ENCODE results near the gene TPI1. TPM values are rescaled to one million over a fixed set of nuclear protein-coding genes. Genes with fewer than 3 reads are reported as not detected.
"Not testable (repeated sequence)": the region's sequence is repeated elsewhere in the genome, so short reads cannot be mapped to it uniquely, and the experiment has no call there.

Gene TPI1
- total RNA-seq, 2 donors from 2014 or later, result 140 to 144 TPM

GRCh38 chr12:6905414-6906040 is 38.2 kb downstream of the TPI1 start:
- no peaks in the 10 kb centered on the region for H3K9me3 ChIP-seq (ENCODE audit: control insufficient read depth, low read length, poor library complexity, severe bottlenecking)
- no peaks in the 10 kb centered on the region for H3K27me3 Mint-ChIP-seq
- ATAC-seq (no peak), DNase-seq (no peak)
- H3K4me3 Mint-ChIP-seq, result no peak overlapping the region
- no peaks in the 10 kb centered on the region for H3K36me3 Mint-ChIP-seq (ENCODE audit: low read depth)
- peaks cover 9% of the 10 kb centered on the region for H3K4me1 Mint-ChIP-seq
- no peak overlapping the region for H3K27ac Mint-ChIP-seq

DNA sequence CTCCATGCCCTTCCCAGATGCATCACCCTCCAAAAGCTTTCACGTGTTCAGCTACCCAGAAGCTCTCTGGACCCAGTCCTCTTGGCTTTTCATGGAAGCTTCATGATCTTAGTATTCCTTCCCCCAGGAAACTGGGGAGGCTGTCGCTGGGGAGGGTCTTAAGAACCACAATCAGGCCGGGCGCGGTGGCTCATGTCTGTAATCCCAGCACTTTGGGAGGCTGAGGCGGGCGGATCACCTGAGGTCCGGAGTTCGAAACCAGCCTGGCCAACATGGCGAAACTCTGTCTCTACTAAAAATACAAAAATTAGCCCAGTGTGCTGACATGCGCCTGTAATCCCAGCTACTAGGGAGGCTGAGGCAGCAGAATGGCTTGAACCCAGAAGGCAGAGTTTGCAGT is 40.8 kb downstream of the TPI1 start:
- not testable (repeated sequence) for DNase-seq; H3K9me3 ChIP-seq (ENCODE audit: control insufficient read depth, low read length, poor library complexity, severe bottlenecking); H3K36me3 Mint-ChIP-seq (ENCODE audit: low read depth); ATAC-seq; H3K4me3 Mint-ChIP-seq; H3K27me3 Mint-ChIP-seq
- peaks cover 15% of the 10 kb centered on the region for H3K4me1 Mint-ChIP-seq
- peak overlapping the region; percentile 71 for H3K27ac Mint-ChIP-seq

- no peak overlapping the region for H3K4me3 Mint-ChIP-seq
- H3K27me3 Mint-ChIP-seq, result no peaks in the 10 kb centered on the region
- H3K36me3 Mint-ChIP-seq (ENCODE audit: low read depth), result no peaks in the 10 kb centered on the region
- ATAC-seq (no peak), DNase-seq (no peak)
- peaks cover 21% of the 10 kb centered on the region for H3K4me1 Mint-ChIP-seq
- H3K9me3 ChIP-seq (ENCODE audit: control insufficient read depth, low read length, poor library complexity, severe bottlenecking), result no peaks in the 10 kb centered on the region
- no peak overlapping the region for H3K27ac Mint-ChIP-seq
Measured at GRCh38 chr12:6909421-6910145, 42.3 kb downstream of the TPI1 start.

DNA sequence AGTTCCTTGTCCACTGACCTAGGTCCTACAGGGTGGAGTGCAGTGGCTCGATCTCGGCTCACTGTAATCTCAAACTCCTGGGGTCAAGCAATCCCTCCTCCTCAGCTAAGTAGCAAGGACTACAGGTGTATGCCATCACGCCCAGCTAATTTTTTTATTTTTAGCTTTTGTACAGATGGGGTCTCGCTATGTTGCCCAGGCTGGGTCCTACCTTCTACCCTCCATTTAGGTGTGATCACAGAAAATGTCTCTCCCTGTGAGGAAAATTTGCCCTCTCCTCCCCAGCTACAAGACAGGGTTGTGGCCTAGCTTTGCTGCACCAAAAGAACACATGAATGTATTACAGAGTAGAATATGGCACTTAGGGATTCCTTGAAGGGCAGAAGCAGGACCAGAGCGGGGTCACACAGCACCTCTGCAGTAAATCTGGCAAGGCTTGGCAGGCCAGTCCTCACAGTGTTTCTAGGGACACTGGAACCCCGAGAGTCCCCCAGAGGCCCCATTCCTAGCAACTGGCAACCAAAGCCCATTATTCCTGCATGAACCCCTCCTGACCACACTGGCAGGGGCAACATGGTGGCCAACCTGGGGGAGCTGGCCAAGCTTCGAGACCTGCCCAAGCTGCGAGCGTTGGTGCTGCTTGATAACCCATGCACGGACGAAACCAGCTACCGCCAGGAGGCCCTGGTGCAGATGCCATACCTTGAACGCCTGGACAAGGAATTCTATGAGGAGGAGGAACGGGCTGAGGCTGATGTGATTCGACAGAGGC is 45.0 kb downstream of the TPI1 start:
- peaks cover 3% of the 10 kb centered on the region for H3K36me3 Mint-ChIP-seq (ENCODE audit: low read depth)
- no peak for ATAC-seq

DNA sequence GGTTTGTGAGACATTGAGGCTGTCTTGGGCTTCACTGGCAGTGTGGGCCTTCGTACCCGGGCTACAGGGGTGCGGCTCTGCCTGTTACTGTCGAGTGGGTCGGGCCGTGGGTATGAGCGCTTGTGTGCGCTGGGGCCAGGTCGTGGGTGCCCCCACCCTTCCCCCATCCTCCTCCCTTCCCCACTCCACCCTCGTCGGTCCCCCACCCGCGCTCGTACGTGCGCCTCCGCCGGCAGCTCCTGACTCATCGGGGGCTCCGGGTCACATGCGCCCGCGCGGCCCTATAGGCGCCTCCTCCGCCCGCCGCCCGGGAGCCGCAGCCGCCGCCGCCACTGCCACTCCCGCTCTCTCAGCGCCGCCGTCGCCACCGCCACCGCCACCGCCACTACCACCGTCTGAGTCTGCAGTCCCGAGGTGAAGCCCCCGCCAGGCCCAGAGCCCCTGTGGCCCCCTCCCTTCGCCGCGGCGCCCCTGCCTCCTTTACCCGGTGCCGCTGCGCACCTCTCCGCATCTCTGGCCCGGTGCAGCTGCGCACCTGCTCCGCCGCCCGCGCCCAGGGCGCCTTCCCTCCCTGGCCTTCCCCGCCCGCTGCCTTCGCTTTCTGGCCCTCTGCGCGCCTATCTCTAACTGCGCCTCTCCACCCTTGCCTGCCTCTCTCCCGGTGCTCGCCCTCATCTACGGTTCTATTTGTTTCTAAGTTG is 47.1 kb downstream of the TPI1 start, which contains the start of gene ENO2:
TSS of gene ENO2 (plus strand) at position 335 of the 701 bp plus-strand sequence. CDS start 1,253 bp downstream, outside the sequence.
- DNase-seq, result peak; percentile 71 to 88 (median 83)
- peak within 1 kb of the TSS; percentile 85 for H3K27ac Mint-ChIP-seq
- peaks cover 5% of the 10 kb centered on the region for H3K36me3 Mint-ChIP-seq (ENCODE audit: low read depth)
- peak; percentile 94 for ATAC-seq
- peak within 1 kb of the TSS; percentile 98 for H3K4me3 Mint-ChIP-seq
- H3K9me3 ChIP-seq (ENCODE audit: control insufficient read depth, low read length, poor library complexity, severe bottlenecking), result no peaks in the 10 kb centered on the region
- H3K4me1 Mint-ChIP-seq, result peaks cover 39% of the 10 kb centered on the region
- no peaks in the 10 kb centered on the region for H3K27me3 Mint-ChIP-seq

More for the DNA sequence above, 45.0 kb downstream of the TPI1 start:
- Mint-ChIP-seq H3K4me3 (peak overlapping the region; percentile 98), H3K27ac (peak overlapping the region; percentile 85), H3K4me1 (peaks cover 37% of the 10 kb centered on the region), H3K27me3 (no peaks in the 10 kb centered on the region)
- no peak for DNase-seq
- no peaks in the 10 kb centered on the region for H3K9me3 ChIP-seq (ENCODE audit: control insufficient read depth, low read length, poor library complexity, severe bottlenecking)

- Mint-ChIP-seq H3K27ac (peak overlapping the region; percentile 85), H3K36me3 (ENCODE audit: low read depth) (peaks cover 9% of the 10 kb centered on the region), H3K4me1 (peaks cover 43% of the 10 kb centered on the region), H3K4me3 (peak overlapping the region; percentile 98), H3K27me3 (no peaks in the 10 kb centered on the region)
- H3K9me3 ChIP-seq (ENCODE audit: control insufficient read depth, low read length, poor library complexity, severe bottlenecking), result no peaks in the 10 kb centered on the region
- no peak for DNase-seq
- no peak for ATAC-seq
Measured at GRCh38 chr12:6914947-6915788, 47.8 kb downstream of the TPI1 start.

DNA sequence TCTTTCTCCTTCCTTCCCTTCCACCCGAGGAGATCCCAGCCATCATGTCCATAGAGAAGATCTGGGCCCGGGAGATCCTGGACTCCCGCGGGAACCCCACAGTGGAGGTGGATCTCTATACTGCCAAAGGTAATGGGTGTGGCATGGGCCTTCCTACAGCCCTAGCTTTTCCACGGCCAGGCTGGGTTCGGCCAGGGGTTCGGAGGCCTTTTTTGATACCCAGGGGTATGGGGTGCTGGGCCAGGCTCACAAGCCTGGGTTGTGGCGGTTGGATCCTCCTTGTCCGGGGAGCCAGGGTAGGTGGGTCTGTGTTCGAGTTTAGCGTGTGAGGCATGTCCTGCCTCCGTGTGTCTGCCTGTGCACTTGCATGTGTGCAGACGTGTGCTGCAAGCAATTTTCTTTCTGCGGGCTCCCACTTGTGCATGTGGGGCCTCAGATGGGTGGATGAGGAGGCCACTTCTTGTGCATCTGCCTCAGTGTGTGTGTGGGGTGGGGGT is 48.5 kb downstream of the TPI1 start:
- H3K4me1 Mint-ChIP-seq, result peaks cover 42% of the 10 kb centered on the region
- H3K4me3 Mint-ChIP-seq, result peak overlapping the region; percentile 75
- no peaks in the 10 kb centered on the region for H3K9me3 ChIP-seq (ENCODE audit: control insufficient read depth, low read length, poor library complexity, severe bottlenecking)
- peak overlapping the region; percentile 85 for H3K27ac Mint-ChIP-seq
- no peak for DNase-seq
- H3K27me3 Mint-ChIP-seq, result no peaks in the 10 kb centered on the region
- H3K36me3 Mint-ChIP-seq (ENCODE audit: low read depth), result peaks cover 9% of the 10 kb centered on the region
- ATAC-seq, result no peak

DNA sequence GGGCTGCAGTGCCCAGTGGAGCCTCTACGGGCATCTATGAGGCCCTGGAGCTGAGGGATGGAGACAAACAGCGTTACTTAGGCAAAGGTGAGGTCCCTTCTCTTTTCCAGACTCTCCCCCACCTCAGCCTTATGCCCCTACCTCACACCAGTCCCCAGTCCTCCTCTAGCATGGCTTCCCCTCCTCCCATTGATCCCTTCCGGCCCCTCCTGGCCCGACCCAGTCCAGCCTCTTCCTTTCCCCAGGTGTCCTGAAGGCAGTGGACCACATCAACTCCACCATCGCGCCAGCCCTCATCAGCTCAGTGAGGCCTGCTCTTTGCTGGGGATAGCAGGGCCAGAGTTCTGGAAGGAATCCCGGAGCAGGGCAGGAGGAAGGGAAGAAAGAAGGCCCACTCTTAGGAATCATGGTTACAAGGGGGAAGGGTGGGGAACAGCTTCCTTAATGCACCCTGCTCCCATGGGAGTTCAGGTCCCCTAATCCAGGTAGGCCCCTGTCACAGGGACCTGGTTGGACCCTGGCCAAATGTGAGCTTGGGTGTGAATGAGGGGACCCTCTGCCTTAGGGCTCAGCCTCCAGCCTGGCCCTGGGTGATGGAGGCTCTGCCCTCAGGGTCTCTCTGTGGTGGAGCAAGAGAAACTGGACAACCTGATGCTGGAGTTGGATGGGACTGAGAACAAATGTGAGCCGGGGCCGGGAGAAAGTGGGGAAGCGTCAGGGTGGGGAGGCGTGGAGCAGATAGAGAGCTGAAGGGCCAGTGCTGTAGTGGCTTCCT is 49.3 kb downstream of the TPI1 start:
- no peaks in the 10 kb centered on the region for H3K9me3 ChIP-seq (ENCODE audit: control insufficient read depth, low read length, poor library complexity, severe bottlenecking)
- Mint-ChIP-seq H3K4me3 (peak overlapping the region; percentile 75), H3K4me1 (peaks cover 41% of the 10 kb centered on the region), H3K36me3 (ENCODE audit: low read depth) (peaks cover 9% of the 10 kb centered on the region), H3K27ac (peak overlapping the region; percentile 85), H3K27me3 (no peaks in the 10 kb centered on the region)
- no peak for DNase-seq
- ATAC-seq, result no peak

GRCh38 chr12:6917491-6918231 is 50.3 kb downstream of the TPI1 start:
- ATAC-seq, result no peak
- no peak overlapping the region for H3K4me3 Mint-ChIP-seq
- peaks cover 40% of the 10 kb centered on the region for H3K4me1 Mint-ChIP-seq
- H3K36me3 Mint-ChIP-seq (ENCODE audit: low read depth), result peaks cover 9% of the 10 kb centered on the region
- DNase-seq, result no peak
- H3K27ac Mint-ChIP-seq, result no peak overlapping the region
- H3K27me3 Mint-ChIP-seq, result no peaks in the 10 kb centered on the region
- H3K9me3 ChIP-seq (ENCODE audit: control insufficient read depth, low read length, poor library complexity, severe bottlenecking), result no peaks in the 10 kb centered on the region

GRCh38 chr12:6919588-6919987 is 52.3 kb downstream of the TPI1 start:
- ATAC-seq (no peak), DNase-seq (no peak)
- H3K27me3 Mint-ChIP-seq, result no peaks in the 10 kb centered on the region
- H3K4me1 Mint-ChIP-seq, result peaks cover 34% of the 10 kb centered on the region
- H3K9me3 ChIP-seq (ENCODE audit: control insufficient read depth, low read length, poor library complexity, severe bottlenecking), result no peaks in the 10 kb centered on the region
- no peak overlapping the region for H3K4me3 Mint-ChIP-seq
- no peak overlapping the region for H3K27ac Mint-ChIP-seq
- peaks cover 9% of the 10 kb centered on the region for H3K36me3 Mint-ChIP-seq (ENCODE audit: low read depth)
